Measurements from ENCODE around the gene AFF3.

The AFF3 gene

DNA sequence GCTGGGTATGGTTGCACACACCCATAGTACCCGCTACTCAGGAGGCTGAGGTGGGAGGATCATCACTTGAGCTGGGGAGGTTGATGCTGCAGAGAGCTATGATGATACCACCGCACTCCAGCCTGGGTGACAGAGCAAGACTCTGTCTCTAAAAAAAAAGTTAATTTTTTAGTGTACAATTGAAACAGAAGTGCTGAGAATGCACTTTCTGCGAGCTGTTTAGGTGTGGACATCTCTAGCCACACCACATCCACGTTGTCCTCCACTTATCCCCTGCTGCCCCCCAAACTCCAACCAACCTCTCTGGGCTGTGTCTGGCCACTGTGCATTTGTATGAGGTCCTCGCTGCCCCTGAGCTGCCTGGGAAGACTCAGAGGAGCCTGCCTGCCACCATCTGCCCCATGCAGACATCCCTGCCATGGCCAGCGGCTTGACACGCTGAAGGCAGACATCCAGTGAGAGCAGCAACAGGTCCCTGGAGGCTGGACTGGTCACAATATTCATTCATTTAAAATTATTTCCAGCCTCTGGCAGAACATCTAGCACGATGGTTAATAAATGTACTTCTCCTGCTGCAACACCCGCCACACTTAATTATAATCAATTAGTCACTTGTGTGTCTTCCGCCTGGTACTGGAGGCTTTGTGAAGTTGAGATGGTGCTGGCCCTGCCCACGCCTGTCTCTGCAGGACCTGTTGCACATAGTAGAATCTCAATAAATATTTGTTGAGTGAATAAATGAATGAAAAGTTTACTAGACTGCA, 3.7 kb upstream of the AFF3 start:
- H3K27ac ChIP-seq: no peak overlapping the region
- TF ChIP-seq CTCF (IDR thresholded peaks at IDR 0.05) (no peak), ZFX (IDR thresholded peaks at IDR 0.05; ENCODE audit: borderline replicate concordance) (no peak)

DNA sequence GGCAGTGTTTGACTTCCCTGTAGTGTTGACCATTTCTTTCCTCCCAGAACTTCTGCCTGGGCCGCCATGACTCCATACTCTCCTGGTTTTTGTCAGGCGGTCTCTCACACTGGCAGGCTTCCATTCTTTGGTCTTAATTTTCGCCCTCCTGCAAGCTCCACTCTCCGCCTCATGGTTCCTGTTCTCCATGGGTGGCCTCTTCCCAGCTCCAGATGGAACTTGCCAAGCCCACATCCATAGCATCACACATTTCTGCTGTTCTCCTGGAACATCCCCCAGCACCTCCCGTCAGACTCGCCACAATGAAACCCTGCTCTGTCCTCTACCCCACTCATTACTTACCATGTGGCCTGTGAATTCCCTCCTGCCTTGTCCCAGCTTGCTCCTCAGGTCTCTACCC, 896 bp upstream of the AFF3 start:
- H3K27ac ChIP-seq: no peak overlapping the region
- no peak for TF ChIP-seq ZFX (IDR thresholded peaks at IDR 0.05; ENCODE audit: borderline replicate concordance)
- no peak for TF ChIP-seq CTCF (IDR thresholded peaks at IDR 0.05)

- H3K27ac ChIP-seq: no peak overlapping the region
- TF ChIP-seq ZFX (IDR thresholded peaks at IDR 0.05; ENCODE audit: borderline replicate concordance): no peak
- TF ChIP-seq CTCF (IDR thresholded peaks at IDR 0.05): no peak
Measured at GRCh38 chr2:100141906-100142305, 484 bp downstream of the AFF3 start.

- no peak for TF ChIP-seq CTCF (IDR thresholded peaks at IDR 0.05)
- no peak for TF ChIP-seq ZFX (IDR thresholded peaks at IDR 0.05; ENCODE audit: borderline replicate concordance)
- no peak overlapping the region for H3K27ac ChIP-seq
Measured at GRCh38 chr2:100140582-100140981, 1.8 kb downstream of the AFF3 start.

DNA sequence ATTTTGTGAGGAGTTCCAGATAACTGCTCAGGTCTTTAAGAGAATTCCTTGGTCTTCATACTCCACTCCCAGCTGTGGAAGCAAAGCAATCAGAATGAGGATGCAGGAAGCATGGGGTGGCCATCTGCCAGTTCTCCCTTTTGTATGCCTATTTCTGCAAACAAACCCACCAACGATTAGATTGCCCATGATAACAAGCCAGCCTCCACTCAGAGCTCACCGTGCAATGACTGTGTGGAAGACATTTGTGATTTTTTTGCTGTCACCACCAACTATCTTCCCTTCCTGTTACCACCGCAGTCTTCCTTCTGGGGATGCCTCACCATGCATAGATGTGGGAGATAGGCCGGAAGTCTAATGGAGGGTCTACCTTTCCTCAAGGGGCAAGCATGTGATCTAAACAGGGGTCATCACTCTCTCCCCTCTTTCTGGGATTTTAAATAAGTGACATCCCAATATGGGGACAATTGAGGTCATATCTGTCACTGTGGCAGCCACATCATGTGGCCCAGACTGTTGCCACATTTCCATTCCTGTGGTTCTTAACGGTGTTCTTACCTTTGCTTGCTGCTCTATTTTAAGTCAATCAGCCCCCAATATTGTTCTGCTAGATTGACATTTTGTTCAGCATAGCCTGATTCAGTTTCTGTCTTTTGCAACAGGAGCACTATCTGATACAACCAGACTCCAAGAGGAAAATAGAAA, 4.4 kb downstream of the AFF3 start:
- TF ChIP-seq ZFX (IDR thresholded peaks at IDR 0.05; ENCODE audit: borderline replicate concordance): no peak
- TF ChIP-seq CTCF (IDR thresholded peaks at IDR 0.05): no peak
- H3K27ac ChIP-seq: no peak overlapping the region

- no peak for TF ChIP-seq ZFX (IDR thresholded peaks at IDR 0.05; ENCODE audit: borderline replicate concordance)
- no peak overlapping the region for H3K27ac ChIP-seq
Measured at GRCh38 chr2:100137318-100137717, 5.1 kb downstream of the AFF3 start.

GRCh38 chr2:100136310-100136709, 6.1 kb downstream of the AFF3 start:
- H3K27ac ChIP-seq: no peak overlapping the region
- TF ChIP-seq CTCF (IDR thresholded peaks at IDR 0.05): no peak
- no peak for TF ChIP-seq ZFX (IDR thresholded peaks at IDR 0.05; ENCODE audit: borderline replicate concordance)

All from 22Rv1 (cell line).